Activated CD4-positive, alpha-beta T cell treated with anti-CD3 and anti-CD28 coated beads, Interleukin-10, Interleukin-2, amounts not matched to agents 100 ng/mL and 50 ng/mL, durations not matched to agents 16 hours and 8 hours (primary cell): ENCODE measurements around the gene MTOR.
A peak's percentile ranks its signal among the peaks of the same experiment; 100 is the strongest.
"Not testable (repeated sequence)": the region's sequence is repeated elsewhere in the genome, so short reads cannot be mapped to it uniquely, and the experiment has no call there.

Experiments
- DNase-seq: peaks from one replicate; pipeline ENCODE4 v3.0.0-alpha.2; 2020

MTOR gene

DNA sequence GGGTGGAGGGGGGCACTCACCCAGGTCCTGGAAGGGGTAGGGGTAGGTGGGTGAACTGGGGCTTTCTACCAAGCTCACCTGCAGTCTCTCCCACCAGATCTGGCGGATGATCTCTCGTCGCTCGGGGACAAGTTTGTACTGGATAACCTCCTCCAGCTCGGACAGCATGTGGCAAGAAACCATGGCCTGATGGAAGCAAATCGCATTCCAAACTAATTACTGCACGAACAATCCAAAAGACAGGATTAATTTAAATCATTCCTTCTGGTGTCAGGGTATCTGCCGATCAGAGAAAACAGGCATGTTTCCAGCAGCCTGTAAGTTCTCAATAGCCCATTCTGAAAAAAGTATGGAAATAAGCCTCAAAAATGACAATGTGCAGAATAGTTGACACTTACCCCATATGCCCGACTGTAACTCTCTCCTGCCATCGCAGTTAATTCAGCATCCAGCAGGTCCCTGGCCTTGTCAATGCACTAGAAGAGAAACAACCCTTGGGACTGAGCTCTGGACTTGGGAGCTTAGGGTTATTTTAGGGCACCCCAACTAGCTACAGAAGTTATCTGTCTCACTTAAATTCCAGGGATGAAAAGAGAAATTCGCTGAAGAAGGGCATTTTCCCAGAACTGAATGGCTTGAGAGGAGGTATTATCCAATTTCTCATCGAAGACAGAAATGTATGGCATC, 117.6 kb downstream of the MTOR start:
- no peak for DNase-seq

DNA sequence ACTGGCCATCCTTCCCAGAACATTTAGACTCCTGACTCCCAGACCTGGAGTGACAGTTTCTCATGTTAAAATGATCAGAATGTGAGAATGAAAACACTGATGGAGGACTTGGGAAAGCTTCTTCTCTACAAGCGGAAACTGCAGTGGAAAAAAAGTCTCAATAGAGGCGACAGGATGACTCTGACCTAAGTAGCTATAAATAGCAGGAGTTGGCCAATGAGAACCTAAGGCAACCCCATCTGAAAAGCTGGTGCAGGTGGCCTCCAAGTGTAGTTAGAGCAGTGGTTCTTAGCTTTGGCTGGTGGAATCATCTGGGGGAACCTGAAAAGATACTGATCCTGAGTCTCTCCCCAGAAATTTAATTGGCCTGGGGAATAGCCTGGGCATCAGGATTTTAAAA, 118.4 kb downstream of the MTOR start:
- DNase-seq, result peak; percentile 36

DNA sequence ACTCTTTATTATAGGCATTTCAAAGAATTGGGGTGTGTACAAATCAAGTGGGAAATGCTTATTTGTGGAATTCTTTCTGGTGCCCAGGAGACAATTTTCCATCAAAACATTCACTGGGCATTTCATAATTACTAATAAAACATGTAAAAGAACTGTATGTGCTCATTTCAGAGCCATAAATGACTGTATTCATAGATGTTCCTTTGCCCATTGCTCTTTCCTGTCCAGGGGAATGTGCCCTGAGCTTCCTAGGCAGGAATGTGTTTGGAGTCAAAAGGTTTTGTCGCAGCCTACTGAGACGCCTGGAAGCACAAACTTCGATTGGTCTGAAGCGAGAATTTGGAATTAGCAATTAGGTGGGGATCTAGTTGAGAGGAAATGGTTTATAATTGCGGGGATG, 119.0 kb downstream of the MTOR start:
- no peak for DNase-seq

DNA sequence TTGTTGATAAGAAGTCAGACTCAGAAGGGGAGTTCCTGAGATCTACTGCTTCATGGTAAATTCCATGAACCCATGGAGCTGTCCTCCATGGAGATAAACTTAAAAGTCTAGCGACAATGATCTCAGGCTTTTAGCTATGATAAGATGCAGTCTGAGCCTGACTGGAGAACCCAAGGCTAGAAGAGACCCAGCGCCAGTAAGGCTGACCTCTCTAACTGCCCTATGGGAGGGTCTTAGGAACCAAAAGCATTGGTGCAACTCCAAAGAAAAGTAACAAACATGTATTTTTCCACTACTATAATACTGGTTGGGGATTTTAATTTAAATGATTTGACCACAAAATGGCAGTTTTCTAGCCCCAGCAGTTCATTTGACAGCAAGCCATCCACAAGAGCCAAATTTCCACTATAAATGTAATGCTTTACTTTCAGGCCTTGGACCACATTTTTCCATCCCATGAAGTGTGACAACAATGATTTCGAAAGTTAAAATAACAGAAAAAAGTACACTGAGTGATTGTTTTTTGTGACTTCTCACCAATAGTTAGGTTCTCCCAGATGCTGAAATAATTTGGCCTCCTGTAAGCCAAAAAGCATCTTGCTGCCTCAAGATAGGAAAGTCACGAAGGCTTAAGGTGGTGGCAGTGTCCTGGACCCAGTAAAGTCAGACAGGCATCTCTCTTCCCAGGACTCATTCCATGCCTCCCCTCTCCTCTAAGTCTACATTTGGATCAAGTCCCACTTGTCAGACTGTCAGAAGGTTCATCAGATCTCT, 119.5 kb downstream of the MTOR start:
- no peak for DNase-seq

DNA sequence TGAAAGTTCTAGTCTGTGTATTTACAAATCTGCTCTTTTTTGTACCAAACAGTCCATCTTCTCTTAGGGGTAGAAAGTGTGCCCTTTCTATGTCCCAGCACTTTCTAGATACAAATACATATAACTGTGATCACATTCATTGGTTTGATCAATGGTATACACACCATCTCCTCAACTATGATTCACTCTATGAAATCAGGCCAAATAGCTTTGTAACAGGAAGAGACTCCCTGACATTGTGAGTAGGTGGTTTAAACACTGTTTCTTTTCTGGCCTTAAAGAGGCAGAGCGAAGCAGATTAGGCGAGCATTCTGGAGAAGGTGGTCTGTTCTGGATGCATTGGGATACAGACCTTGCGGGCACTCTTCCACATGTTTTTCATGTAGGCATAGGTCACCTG, 123.4 kb downstream of the MTOR start:
- DNase-seq, result no peak

DNA sequence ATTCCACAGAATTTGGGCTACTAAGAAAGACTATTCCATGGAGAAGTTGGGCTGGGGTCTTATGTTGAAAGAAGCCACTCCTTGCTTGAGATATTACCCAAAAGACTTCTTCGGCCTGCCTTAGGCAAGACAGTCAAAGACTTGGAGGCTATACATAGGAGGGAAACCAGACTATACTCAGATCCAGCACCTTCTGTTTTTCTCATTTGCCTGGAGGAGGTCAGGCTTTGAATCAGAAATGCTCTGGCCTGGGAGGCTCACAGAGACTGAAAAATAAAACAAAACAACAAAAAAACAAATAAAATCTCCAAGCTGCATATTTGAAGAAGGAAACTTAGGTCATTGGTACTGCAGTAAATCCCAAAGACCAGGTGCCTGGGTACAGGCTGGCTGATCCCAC, 124.3 kb downstream of the MTOR start:
- no peak for DNase-seq

DNA sequence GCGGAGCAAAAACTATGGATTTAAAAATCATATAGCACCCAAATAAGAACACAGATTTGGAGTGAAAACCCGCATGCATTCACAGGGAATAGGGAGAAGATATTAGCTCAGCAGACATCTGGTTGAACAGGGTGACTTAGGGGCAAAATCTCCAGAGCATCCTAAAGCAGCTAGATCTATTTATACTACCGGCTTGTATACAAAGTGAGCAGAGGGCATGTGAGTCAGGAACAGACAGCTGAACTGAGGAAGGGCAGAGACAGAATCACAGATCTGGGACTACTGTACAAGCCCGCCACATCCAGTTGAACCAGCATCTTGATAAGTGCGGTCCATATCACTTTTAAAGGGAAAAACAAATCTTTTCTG, 127.5 kb downstream of the MTOR start:
- DNase-seq, result no peak

DNA sequence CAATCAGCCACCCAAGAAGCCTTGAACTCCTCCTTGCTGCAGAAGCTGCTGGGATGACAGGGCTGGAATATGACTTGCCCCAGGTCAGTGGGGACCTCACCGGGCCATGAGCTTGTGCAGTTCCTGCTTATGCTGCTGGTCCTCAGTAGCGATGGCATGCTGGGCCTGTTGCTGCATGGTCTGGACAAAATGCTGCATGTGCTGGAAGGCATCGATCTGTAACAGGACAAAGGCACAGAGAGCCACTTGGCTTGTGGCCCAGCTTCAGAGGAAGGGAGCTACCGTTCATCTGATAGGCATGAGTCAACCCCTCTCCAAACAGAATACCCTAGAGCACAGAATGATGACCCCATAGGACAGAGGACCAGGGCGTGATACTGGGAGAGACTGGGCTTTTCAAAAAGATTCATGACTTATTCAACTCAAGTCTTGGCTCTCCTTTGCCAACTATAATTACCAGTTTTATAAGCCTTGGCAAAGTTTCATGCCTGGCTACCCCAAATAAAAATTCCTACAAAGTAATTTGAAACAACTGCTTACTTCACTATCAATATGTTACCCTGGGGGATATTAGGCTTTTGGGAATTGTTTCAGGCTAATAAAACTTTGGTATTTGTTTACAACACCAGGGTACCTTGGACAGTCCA, 128.0 kb downstream of the MTOR start:
- no peak for DNase-seq

DNA sequence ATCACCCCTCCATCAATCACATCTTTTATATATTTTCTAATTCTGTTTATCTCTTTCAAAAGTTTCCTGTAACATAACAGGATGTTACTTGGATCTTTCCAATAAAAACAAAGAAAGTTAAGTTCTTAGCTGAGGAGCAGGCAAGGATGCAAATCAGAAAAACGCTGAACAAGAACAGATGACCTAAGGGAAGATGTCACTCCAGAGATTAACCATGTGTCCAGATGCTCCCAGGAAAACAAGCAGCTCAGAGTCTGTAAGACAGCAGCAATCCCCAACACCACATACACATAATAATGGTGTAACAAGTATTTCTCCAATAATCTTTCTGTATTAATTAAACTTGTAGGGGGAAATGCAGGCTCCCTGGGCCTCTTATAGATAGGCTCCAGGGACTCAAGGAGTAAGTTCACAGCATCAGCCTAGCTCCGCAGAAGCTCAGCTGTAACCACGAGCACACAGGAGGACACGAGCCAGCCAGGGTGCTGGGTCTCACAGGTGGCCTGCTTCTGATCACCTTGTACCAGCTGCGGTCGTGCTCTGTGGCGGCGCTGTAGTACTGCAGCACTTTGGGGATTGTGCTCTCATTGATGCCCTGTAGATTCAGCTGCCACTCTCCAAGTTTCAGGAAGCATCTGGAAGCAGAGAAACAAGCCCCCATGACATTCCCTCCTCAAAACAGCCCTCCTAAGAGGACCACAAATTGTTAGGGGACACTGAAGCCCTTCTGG, 129.6 kb downstream of the MTOR start:
- no peak for DNase-seq

DNA sequence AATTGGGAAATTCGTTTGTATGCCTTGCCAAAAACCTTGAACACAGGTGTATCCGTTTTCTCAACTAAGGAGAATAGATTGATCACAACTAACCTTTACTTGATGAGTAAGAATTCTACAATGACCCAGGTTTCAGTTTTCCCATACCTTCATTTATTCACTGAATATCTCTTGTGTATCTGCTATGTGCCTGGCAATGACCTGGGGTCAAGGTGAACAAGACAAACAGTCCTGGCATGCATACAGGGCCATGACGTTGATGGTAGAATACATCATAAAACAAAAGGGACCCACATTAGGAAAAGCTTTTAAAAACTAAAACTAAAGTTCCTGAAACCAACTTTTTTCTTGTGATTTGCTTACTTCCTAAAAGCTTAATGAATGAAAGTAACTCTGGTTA, 130.5 kb downstream of the MTOR start:
- no peak for DNase-seq

DNA sequence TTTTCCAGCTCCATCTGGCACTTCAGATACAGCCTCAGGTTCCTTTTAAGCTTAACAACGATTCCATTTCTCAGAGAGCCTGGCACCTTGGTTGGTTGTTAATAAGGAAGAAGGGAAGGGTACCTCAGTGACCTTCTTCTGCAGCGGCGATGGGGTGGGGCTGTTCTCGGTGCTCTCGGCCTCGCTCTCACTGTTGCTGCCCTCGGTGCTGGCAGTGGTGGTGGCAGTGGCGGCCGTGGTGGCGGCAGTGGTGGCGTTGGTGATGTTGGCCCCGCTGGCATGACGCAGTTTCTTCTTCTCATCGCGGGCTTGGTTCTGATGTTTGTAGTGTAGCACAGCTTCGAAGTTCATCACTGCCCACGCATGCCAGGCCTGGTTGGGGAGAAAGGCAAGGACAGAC, 131.9 kb downstream of the MTOR start:
- no peak for DNase-seq

DNA sequence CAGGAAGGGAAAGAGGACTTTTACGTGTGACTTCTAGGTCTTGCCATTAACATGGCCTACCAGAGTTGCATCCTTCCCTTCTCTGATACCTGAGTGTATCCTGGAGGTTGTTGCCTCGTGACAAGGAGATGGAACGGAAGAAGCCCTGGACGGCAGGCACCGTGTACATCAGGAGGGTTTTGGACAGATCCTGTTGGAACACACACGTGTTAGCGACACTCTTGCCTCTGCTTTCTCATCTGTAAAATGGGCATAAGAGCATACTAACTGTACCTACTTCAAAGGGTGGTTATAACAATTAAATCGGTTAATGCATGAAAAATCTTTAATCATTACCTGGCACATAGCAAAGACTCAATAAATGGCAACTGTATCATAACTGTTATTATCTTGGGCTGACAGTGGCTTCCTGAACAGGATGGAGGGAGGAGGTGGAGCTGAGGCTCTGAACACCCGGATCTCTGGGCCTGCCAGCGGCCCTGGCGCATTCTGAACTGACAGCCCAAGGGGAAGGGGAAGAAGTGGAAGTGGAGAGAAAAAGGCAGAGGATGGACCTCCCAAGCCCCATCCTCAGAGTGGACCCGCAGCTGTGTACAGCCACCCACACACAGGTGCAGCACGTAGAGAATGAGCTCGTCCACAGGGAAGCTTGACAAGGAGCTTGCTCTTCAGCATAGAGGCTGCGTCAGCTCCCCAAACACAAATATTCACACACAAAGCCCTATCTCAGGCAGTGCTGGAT, 132.5 kb downstream of the MTOR start:
- no peak for DNase-seq

DNA sequence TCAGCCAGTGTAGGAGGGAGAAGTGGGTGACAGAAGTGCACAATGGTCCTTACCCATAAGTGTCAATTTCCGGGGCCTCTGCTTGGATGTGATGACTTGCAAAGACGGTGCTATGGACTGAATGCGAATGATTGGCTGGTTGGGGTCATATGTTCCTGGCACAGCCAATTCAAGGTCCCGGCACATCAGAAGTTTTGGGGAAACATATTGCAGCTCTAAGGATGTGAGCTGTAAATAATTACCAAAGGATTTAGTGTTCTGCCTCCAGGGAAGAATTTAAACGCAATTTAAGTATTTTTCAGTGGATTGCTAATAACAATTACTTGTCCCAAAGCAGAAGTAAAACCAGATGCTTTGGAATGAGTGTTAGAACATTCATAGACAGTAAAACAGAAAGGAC, 135.8 kb downstream of the MTOR start:
- no peak for DNase-seq

DNA sequence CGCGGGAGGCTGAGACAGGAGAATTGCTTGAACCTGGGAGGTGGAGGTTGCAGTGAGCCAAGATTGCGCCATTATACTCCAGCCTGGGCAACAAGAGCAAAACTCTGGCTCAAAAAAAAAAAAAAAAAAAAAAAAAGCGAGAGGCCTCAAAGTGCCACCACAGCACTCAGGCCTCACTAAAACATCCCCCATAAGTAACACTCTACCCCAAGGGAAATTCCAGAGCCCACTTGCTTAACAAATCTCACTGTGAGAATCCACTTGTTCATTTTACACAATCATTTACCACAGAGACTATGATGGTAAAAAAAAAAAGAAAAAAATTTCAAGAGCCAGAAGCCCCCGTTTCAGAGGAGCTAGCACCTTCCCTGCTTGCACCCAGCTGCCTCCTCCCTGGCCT, 136.4 kb downstream of the MTOR start:
- no peak for DNase-seq

DNA sequence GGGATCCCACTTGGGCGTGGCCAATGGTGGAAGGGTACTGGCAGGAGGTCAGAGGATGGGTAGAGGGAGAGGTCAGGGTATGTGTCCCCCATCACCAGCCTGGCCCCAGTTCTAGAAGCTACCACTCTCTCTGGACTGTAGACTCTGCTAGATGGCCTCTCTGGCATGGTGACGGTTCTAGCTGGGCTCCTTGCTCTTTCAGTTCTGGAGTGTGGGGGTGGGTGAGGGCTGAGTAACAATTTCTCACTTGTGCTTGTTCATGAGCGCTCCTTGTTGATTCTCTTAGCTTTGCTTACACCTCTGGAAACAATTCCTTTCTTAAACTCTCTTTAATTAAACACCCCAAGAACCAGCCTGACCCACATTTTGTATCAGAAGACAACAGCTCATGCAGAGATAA, 137.4 kb downstream of the MTOR start:
- no peak for DNase-seq

DNA sequence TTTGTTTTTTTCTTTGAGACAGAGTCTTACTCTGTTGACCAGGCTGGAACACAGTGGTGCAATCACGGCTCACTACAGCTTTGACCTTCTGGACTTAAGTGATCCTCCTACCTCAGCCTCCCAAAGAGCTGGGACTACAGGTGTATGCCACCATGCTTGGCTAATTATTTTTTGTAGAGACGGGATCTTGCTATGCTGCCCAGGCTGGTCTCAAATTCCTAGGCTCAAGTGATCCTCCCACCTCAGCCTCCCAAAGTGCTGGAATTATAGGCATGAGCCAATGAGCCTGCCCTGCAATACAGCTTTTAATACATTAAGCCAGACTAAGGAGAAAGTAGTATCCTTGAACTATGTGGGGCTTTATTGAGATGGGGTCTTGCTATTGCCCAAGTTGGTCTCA, 146.0 kb downstream of the MTOR start:
- no peak for DNase-seq

DNA sequence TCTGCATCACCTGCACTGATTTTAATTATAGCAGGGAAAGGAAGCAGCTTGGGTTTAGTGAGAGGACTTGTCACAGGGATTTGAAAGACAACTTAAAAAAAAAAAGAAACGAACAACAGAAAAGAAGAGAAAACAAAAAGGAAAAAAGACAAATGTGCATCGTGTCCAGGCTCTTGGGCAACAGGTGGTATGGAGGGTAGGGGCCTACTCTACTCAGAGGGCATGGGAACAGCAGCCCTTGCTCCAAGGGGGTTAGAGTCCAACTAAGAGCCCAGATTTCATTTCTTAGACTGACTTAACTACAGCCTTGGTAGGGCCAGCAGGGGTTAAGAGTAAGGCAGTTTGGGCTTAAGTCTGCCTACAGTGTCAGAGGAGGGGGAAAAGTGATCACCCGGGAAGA, 147.4 kb downstream of the MTOR start:
- no peak for DNase-seq

DNA sequence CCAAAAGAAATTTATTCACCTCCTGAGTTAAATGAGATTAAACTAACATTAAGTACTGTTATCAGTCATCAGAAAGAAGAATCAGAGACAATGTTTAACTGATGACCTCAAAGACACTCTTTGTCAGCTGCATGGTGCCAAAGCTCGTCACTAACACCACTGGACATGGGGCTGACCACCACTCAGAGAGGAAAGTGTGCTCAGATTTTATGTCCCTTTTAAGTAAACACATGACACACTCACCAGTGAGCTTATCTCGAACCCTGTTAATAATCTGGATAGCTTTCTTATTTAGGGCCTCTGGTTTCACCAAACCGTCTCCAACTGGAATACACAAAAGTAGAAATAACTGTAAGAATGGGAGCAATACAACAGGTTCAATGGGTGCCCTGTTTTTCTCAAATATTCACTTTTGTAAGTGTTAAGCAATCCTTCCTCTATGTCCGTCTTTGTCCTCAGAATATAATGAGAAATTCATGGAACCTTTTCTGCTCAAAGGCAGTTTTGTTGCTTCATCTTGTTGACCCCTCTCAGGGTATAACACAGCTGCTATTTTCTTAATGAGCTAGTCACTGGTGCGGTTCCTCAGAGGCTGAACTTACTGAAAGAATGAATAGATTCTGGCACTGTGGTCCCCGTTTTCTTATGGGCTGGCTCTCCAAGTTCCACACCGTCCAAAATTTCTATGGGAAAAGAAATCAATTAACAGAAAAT, 153.1 kb downstream of the MTOR start:
- no peak for DNase-seq

DNA sequence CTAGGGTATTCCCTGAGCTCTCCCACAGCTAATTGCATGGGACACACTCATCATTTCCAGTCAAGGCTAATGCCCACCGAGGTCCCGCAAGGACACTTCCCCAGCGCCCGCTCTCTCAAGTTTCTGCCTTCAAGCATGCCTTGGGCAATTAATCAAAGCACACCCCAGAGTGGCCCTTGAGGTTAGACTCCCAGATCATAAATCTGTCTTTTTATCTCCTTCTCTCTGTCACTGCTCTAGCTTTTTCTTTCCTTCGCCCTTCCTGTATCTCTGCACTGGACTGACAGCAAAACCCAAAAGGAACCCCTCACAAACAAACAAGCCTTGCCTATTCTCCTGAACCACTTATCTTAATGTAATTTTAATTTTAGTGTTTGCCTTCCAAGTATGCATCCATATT, 154.8 kb downstream of the MTOR start:
- DNase-seq, result no peak

DNA sequence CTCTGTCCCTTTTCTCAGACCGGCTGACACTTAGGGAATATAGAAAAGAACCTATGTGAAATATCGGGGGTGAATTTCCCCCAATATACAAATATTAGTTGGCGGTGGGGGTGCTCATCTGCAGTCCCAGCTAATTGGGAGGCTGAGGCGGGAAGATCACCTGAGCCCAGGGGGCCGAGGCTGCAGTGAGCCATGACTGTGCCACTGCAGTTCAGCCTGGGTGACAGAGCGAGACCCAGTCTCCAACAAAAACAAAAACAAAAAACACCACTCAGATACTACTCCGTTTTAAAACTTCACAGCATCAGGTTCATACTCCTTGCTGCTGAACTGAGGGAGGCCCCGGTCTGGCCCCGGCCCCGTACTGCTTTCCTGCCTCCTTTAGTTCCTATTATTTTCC, 156.8 kb downstream of the MTOR start:
- DNase-seq, result no peak

DNA sequence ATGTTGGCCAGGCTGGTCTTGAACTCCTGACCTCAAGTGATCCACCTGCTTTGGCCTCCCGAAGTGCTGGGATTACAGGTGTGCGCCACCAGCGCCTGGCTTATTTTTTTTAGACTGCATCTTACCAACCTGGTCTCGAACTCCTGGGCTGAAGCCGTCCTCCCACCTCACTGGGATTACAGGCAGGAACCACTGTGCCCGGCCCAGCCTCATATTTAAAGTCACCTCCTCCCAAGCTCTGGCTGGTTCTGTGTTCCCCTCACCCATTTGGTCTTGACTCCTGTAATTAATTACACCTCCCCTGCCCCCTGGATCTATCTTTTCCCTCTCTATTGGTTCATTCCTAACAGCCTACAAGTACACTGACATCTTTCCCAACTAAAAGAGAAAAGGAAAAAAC, 161.0 kb downstream of the MTOR start:
- no peak for DNase-seq

DNA sequence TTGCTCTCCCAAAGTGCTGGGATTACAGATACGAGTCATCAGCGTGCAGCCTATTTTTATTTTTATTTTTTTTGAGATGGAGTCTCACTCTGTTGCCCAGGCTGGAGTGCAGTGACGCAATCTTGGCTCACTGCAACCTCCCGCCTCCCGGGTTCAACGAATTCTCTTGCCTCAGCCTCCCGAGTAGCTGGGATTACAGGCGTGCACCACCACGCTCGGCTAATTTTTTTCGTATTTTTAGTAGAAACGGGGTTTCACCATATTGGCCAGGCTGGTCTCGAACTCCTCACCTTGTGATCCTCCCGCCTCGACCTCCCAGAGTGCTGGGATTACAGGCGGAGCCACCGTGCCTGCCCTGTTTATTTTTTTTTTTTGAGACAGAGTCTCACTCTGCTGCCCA, 161.5 kb downstream of the MTOR start:
- DNase-seq, result not testable (repeated sequence)
